GM19328 (cell line): ENCODE measurements around the gene HAUS5.

ENCODE experiments used
- ATAC-seq: cut with Tn5 transposase; IDR thresholded peaks from one replicate; pipeline ENCODE4 v1.9.1; 2021; ENCODE audit warnings: mild to moderate bottlenecking, moderate library complexity; ENCODE audit not compliant: unreplicated experiment

The HAUS5 gene

GRCh38 chr19:35669974-35670373, 57.4 kb downstream of the HAUS5 start:
- ATAC-seq: no peak

- no peak for ATAC-seq
Measured at GRCh38 chr19:35670686-35671085, 58.2 kb downstream of the HAUS5 start.

- no peak for ATAC-seq
Measured at GRCh38 chr19:35671818-35672217, 59.3 kb downstream of the HAUS5 start.

- no peak for ATAC-seq
Measured at GRCh38 chr19:35673121-35673804, 60.7 kb downstream of the HAUS5 start.
